ENCODE data around the gene PEX5L.

- TF ChIP-seq, protein P1, sequence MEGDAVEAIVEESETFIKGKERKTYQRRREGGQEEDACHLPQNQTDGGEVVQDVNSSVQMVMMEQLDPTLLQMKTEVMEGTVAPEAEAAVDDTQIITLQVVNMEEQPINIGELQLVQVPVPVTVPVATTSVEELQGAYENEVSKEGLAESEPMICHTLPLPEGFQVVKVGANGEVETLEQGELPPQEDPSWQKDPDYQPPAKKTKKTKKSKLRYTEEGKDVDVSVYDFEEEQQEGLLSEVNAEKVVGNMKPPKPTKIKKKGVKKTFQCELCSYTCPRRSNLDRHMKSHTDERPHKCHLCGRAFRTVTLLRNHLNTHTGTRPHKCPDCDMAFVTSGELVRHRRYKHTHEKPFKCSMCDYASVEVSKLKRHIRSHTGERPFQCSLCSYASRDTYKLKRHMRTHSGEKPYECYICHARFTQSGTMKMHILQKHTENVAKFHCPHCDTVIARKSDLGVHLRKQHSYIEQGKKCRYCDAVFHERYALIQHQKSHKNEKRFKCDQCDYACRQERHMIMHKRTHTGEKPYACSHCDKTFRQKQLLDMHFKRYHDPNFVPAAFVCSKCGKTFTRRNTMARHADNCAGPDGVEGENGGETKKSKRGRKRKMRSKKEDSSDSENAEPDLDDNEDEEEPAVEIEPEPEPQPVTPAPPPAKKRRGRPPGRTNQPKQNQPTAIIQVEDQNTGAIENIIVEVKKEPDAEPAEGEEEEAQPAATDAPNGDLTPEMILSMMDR (IDR thresholded peaks at IDR 0.05): no peak
- TF ChIP-seq POLR2A (IDR thresholded peaks at IDR 0.05): no peak
- TF ChIP-seq POLR2AphosphoS5 (IDR thresholded peaks at IDR 0.05): no peak
These were observed 168.8 kb downstream of the PEX5L start for GRCh38 chr3:179867961-179868360.

All from prostate gland (tissue), 2 donors.